Upper lobe of left lung (tissue), 4 donors: ENCODE data around the gene CAMSAP1.

Experiments used
- EP300 ChIP-seq, 4 donors: sonication (generic); formaldehyde crosslinking; IDR thresholded peaks; one replicate each; pipeline ENCODE4 v1.5.1; 2017; ENCODE audit warnings: antibody characterized with exemption in 4 of 4, control low read depth in 2 of 4
- POLR2A ChIP-seq, 4 donors: fragments of 450-650 bp; IDR thresholded peaks; one replicate each; pipeline ENCODE4 v1.5.1; 2016 to 2017; ENCODE audit warnings: antibody characterized with exemption in 4 of 4, mild to moderate bottlenecking in 2 of 4
- POLR2AphosphoS5 ChIP-seq, 2 donors: sonication (generic); formaldehyde crosslinking; IDR thresholded peaks; one replicate each; pipeline ENCODE4 v1.5.1; 2017; ENCODE audit warnings: antibody characterized with exemption in 2 of 2
- TF ChIP-seq, protein P1 (sequence below), 6 experiments: fragments of 450-650 bp in 4 of 6; fragments of 200-600 bp in 2 of 6; sonication (generic) in 2 of 6; IDR thresholded peaks; one replicate each; pipeline ENCODE4 v1.5.1; 2016 to 2019; ENCODE audit warnings: antibody characterized with exemption in 6 of 6

DNA sequence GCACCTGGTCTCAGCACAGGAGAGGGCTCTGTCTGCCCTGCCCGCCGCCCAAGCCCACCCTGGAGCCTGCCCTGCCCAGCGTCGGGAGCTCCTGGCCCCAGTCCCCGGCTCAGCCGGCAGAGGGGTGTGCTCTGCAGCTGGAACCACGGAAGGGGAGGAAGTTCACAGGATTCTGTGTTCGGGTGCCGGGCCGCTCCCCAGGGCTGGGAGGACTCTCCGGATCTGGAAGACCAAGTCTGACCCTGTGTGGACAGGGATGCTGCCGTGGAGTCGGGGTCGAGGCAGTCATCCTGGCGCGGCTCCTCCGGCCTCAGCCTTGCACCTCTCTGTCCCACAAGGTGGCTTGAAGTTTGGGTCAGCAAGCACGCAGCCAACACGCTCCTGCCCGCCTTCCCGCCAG, 126.7 kb downstream of the CAMSAP1 start:
- TF ChIP-seq POLR2A (IDR thresholded peaks at IDR 0.05) (no peak), EP300 (IDR thresholded peaks at IDR 0.05) (no peak), POLR2AphosphoS5 (IDR thresholded peaks at IDR 0.05) (no peak)
- TF ChIP-seq, protein P1, sequence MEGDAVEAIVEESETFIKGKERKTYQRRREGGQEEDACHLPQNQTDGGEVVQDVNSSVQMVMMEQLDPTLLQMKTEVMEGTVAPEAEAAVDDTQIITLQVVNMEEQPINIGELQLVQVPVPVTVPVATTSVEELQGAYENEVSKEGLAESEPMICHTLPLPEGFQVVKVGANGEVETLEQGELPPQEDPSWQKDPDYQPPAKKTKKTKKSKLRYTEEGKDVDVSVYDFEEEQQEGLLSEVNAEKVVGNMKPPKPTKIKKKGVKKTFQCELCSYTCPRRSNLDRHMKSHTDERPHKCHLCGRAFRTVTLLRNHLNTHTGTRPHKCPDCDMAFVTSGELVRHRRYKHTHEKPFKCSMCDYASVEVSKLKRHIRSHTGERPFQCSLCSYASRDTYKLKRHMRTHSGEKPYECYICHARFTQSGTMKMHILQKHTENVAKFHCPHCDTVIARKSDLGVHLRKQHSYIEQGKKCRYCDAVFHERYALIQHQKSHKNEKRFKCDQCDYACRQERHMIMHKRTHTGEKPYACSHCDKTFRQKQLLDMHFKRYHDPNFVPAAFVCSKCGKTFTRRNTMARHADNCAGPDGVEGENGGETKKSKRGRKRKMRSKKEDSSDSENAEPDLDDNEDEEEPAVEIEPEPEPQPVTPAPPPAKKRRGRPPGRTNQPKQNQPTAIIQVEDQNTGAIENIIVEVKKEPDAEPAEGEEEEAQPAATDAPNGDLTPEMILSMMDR (IDR thresholded peaks at IDR 0.05): no peak
